ENCODE measurements around the gene IPO13. TPM values are rescaled to one million over a fixed set of nuclear protein-coding genes. Genes with fewer than 3 reads are reported as not detected.

Gene IPO13, protein sequence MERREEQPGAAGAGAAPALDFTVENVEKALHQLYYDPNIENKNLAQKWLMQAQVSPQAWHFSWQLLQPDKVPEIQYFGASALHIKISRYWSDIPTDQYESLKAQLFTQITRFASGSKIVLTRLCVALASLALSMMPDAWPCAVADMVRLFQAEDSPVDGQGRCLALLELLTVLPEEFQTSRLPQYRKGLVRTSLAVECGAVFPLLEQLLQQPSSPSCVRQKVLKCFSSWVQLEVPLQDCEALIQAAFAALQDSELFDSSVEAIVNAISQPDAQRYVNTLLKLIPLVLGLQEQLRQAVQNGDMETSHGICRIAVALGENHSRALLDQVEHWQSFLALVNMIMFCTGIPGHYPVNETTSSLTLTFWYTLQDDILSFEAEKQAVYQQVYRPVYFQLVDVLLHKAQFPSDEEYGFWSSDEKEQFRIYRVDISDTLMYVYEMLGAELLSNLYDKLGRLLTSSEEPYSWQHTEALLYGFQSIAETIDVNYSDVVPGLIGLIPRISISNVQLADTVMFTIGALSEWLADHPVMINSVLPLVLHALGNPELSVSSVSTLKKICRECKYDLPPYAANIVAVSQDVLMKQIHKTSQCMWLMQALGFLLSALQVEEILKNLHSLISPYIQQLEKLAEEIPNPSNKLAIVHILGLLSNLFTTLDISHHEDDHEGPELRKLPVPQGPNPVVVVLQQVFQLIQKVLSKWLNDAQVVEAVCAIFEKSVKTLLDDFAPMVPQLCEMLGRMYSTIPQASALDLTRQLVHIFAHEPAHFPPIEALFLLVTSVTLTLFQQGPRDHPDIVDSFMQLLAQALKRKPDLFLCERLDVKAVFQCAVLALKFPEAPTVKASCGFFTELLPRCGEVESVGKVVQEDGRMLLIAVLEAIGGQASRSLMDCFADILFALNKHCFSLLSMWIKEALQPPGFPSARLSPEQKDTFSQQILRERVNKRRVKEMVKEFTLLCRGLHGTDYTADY
- total RNA-seq = 25.4 and 30.6 TPM in 2 replicates

DNA sequence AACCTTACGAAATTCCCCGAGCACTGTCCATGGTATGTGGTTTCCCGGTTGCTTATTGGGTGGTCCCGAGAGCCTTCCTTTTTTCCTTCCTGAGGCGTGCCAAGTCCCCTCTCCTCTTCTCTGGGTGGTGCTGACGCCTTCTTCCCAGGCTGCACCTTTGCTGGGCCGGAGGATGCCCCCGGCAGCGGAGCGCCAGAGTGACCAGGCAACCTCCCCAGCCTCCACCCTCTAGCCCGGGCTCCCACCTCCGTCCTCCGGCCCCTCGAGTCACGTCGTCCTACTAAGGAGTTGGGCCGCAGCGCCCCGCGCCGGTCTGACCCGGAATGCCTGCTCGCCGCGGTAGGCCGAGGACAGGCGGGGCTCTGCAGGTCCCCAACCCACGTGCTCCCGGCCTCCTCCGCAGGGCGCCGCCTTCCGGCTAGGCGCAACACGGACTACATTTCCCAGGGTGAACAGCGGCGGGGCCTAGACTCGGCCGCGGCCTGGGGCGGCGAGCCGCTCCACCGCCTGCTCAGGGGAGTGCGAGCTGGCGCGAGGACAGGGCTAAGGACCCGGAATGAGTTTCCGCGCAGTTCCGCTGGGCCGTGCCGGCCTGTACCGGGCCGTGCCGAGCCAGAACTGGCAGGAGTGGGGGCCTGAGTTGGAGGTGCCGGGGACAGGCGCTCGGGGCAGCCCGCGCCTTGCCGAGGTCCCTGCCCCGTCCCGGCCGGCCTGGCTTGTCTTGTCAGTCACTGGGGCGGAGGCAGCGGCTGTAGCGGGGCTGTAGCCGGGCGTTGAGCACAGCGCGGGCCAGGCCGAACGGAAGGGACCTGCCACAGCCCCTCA is at the start of gene IPO13:
TSS of gene IPO13 (plus strand) at position 715 of the 825 bp plus-strand sequence. CDS start 651 bp downstream, outside the sequence.

DNA sequence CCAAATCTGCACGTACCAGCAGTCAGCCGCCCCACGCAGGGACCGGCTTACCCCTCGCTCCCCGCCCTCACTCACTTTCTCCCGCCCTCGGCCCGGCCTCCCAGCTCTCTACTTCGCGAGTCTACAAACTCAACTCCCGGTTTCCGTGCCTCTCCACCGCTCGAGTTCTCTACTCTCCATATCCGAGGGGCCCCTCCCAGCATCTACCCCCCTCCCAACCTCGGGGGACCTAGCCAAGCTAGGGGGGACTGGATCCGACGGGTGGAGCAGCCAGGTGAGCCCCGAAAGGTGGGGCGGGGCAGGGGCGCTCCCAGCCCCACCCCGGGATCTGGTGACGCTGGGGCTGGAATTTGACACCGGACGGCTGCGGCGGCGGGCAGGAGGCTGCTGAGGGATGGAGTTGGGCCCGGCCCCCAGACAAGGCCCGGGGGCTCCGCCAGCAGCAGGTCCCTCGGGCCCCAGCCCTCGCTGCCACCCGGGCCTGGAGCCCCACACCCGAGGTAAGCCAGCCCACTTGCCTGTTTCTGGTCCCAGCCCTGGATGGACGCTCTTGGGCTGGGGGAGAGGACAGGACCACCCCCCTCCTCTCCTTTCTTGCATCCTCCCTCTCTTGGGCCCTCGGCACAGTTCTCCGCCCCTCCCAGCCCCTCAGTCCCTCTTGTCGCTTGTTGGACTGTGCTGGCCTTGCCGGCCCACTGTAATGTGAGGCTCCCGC is 13.2 kb upstream of the IPO13 start, which contains the start of gene ARTN:
TSS of gene ARTN (plus strand) at position 416 of the 715 bp plus-strand sequence. CDS start 1,856 bp downstream, outside the sequence.

DNA sequence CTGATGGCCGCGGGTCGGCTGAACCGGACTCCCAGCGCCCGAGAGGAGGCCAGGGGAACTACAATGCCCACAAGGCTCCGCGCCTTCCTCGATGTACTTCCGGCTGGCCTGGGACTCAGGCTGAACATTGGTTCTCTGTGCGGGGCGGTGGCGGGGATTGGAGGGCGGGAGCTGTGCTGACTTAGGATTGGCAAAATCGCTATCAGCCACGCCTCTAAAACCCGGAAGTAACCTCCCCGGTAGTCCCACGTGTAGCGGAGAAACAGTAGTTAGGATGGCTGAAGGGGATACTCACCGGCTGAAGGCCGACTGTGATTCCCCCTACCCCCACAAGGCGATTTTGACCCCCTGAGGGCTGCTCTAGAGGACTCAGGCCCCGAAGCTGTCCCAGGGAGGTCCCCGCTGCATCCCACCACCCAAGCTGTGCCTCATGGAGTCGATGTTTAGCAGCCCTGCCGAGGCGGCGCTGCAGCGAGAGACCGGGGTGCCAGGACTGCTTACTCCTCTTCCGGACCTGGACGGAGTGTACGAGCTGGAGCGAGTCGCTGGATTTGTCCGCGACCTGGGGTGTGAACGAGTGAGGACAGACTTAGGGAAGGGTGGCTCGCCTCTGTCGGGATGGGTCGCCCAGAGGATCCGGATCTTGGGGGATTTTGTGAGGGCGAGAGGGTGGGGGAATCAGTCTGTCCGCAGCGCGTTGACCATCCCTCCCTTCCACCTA is 23.2 kb downstream of the IPO13 start, which contains the start of gene DPH2:
TSS of gene DPH2 (plus strand) at position 265 of the 721 bp plus-strand sequence. CDS start at position 431, 166 bp downstream.

DNA sequence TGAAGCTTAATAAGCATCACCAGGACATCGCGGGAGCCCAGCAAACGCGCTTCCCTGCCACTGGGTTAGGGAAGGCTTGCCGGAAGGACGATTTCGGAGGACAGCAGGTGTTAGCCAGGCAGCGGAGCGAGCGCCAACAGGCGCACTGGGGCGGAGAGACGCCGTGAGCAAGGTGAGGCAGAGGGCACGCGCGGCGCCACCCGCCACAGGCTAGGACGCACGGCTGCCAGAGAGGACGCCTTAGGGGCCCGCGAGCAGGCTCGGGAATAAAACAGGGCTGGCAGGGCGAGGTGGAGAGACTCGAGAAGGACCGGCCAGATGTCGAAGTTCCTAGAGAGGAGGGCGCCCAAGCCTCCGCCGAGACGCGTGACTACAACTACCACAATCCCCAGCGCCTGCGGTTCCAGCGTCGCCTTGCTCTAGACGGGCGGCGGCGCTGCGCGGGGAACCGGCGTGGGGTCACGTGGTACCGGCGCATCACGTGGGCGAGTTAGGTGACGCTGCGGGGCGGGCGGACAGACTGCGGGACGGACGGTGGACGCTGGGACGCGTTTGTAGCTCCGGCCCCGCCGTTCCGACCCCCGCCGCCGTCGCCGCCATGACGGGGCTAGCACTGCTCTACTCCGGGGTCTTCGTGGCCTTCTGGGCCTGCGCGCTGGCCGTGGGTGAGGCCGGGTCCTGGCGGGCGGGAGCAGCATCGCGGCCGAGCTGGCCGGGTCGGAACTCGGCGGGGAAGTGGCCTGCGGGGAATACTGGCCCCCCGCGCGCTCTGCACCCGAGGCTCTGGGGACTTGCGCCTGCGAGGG is 27.9 kb downstream of the IPO13 start, which contains the start of gene ATP6V0B:
TSS of gene ATP6V0B (plus strand) at position 518 of the 806 bp plus-strand sequence. CDS start at position 599, 81 bp downstream.

DNA sequence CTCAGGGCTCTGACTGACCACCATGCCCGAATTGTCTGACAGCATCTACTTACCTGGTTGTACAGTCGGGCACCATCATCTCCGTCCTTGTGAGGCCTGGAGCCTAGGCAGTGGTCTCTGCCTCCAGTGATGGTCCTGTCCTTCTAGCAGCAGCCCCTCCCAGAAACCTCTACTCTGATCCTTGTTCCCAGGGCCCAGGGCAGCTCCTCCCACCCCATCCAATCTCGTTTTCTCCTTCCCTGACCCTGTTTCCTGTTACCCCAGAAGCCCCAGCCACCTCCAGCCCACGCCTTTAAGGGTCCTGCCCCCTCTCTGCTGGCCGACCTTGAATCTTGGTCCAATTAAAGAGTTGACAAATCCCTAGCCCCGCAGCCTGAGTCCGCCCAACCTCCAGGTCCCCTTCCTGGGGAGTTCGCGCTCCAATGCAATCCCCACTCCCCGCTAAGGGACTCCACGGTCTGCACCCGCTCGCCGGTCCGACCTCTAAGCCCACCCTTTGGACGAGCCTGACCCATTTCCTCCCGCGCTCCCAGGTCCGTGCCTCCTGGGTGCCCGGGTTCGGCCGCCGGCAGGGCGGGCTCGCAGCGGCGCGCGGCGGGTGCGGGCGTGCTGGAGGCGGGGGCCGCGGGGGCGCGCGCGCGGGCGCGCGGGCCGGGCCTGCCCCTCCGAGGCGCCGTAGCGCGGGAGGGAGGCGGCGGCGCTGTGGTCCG is 32.0 kb downstream of the IPO13 start, which contains the start of gene B4GALT2:
TSS of gene B4GALT2 (plus strand) at position 660 of the 710 bp plus-strand sequence. CDS start 1,951 bp downstream, outside the sequence.

DNA sequence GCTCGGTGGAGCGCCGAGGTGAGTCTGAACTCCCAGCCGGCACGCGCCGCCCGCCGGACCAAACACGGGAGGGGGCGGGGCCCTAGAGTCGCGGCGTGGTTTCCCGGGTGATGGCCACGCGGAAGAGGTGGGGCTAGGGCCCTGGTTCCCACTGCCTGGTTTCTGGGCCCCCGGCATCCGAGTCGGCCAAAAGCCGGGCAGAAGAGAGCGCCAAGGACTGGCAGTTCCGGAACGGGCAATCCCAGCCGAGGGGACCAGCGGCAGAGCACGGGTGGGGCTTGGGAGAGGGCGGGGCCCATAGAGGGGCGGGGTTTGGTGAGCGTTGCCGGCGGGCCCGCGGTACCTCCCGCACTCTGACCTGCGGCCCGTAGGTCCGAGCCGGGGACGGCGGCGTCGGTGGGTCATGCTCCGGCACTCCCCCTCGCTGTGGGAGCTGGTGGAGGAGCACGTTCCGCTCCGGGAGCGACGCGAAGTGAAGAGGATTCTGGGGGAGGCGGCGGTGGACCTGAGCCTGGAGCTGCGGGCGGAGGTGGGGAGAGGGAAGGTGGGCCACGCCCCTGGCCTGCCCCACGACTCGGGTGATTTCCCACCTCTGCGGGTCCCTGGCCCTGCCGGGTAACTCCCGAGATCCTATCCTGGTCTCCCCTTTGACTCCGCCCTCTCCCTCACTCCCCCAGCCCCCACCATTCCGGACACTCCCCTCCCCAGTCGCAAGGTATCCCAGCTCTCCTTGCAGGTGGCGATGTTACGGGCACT is 44.9 kb downstream of the IPO13 start, which contains the start of gene CCDC24:
TSS of gene CCDC24 (plus strand) at position 124 of the 756 bp plus-strand sequence. CDS start at position 404, 280 bp downstream.

Other genes starting within 250 kb of the IPO13 start
- 8.7 TPM in 2 replicates for gene ST3GAL3, start 239.4 kb upstream of the IPO13 start, total RNA-seq
- gene ARTN, start 13.1 kb upstream of the IPO13 start, total RNA-seq = 30.6 and 37.7 TPM in 2 replicates
- 27.7 and 29.4 TPM in 2 replicates for gene DPH2, start 23.1 kb downstream of the IPO13 start, total RNA-seq
- gene ATP6V0B, start 28.0 kb downstream of the IPO13 start, total RNA-seq = 187 and 208 TPM in 2 replicates
- 104 and 123 TPM in 2 replicates for gene B4GALT2, start 32.3 kb downstream of the IPO13 start, total RNA-seq
- gene CCDC24, start 44.6 kb downstream of the IPO13 start, total RNA-seq = 3.4 and 5.3 TPM in 2 replicates
- gene SLC6A9, start 84.5 kb downstream of the IPO13 start, total RNA-seq = 11.9 and 14.7 TPM in 2 replicates
- 0.24 TPM in 1 of 2 replicates, not detected in the other for gene KLF17, start 171.9 kb downstream of the IPO13 start, total RNA-seq
- not detected in 2 replicates for gene KLF18, start 194.7 kb downstream of the IPO13 start, total RNA-seq

All from tracheal epithelial cell (primary cell).